HG02623 (cell line): ENCODE results near the gene ABHD15.
"Not testable (repeated sequence)": the region's sequence is repeated elsewhere in the genome, so short reads cannot be mapped to it uniquely, and the experiment has no call there.

ENCODE experiments used
- ATAC-seq: cut with Tn5 transposase; IDR thresholded peaks from one replicate; pipeline ENCODE4 v1.9.1; 2021; ENCODE audit warnings: moderate library complexity; ENCODE audit not compliant: unreplicated experiment

The ABHD15 gene

GRCh38 chr17:29571486-29571882 lies 4.6 kb upstream of the ABHD15 start:
- ATAC-seq: no peak

GRCh38 chr17:29570521-29570920 lies 3.7 kb upstream of the ABHD15 start:
- ATAC-seq: no peak

GRCh38 chr17:29569245-29569950 lies 2.6 kb upstream of the ABHD15 start:
- no peak for ATAC-seq

- peak; percentile 40 for ATAC-seq
Measured at GRCh38 chr17:29568331-29569244, 1.8 kb upstream of the ABHD15 start, which contains the start of gene TP53I13. TP53I13 (plus strand) TSS chr17:29568701; CDS start chr17:29568759, 58 bp downstream.

GRCh38 chr17:29567554-29568330 lies 905 bp upstream of the ABHD15 start:
- peak; percentile 28 for ATAC-seq

GRCh38 chr17:29567304-29567553 lies 392 bp upstream of the ABHD15 start:
- ATAC-seq: no peak

GRCh38 chr17:29565643-29566472 lies 979 bp downstream of the ABHD15 start:
- ATAC-seq: no peak

- no peak for ATAC-seq
Measured at GRCh38 chr17:29563816-29564215, 3.0 kb downstream of the ABHD15 start.

GRCh38 chr17:29562615-29563014 lies 4.2 kb downstream of the ABHD15 start:
- ATAC-seq: no peak

- no peak for ATAC-seq
Measured at GRCh38 chr17:29561554-29562517, 5.0 kb downstream of the ABHD15 start.

- no peak for ATAC-seq
Measured at GRCh38 chr17:29560316-29560715, 6.5 kb downstream of the ABHD15 start.

GRCh38 chr17:29559640-29560039 lies 7.2 kb downstream of the ABHD15 start:
- no peak for ATAC-seq

GRCh38 chr17:29558139-29558538 lies 8.7 kb downstream of the ABHD15 start:
- not testable (repeated sequence) for ATAC-seq

- ATAC-seq: no peak
Measured at GRCh38 chr17:29557739-29558116, 9.1 kb downstream of the ABHD15 start.

- ATAC-seq: no peak
Measured at GRCh38 chr17:29557085-29557738, 9.6 kb downstream of the ABHD15 start.

- ATAC-seq: no peak
Measured at GRCh38 chr17:29555840-29556239, 11.0 kb downstream of the ABHD15 start.

GRCh38 chr17:29549177-29549923 lies 17.5 kb downstream of the ABHD15 start:
- no peak for ATAC-seq

- ATAC-seq: no peak
Measured at GRCh38 chr17:29546830-29547229, 20.0 kb downstream of the ABHD15 start.
